Prostate gland (tissue), 2 donors: Measurements from ENCODE around the gene LY6G5C. TPM values are rescaled to one million over a fixed set of nuclear protein-coding genes. Genes with fewer than 3 reads are reported as not detected.

Experiments
- DNase-seq: peaks from one replicate; pipeline ENCODE4 v3.0.0-alpha.2; 2019; ENCODE audit warnings: low spot score
- H3K27ac ChIP-seq, 2 donors: fragments of 200-600 bp; sonication (generic); 2 replicates each; pipeline ENCODE4 v1.5.1; 2017 to 2019
- H3K27me3 ChIP-seq: fragments of 200-600 bp; sonication (generic); replicated peaks from 2 replicates; pipeline ENCODE4 v1.5.1; 2019; ENCODE audit not compliant: insufficient read depth
- H3K36me3 ChIP-seq, 2 donors: fragments of 200-600 bp; sonication (generic); 1 replicate in 1 of 2; 2 replicates in 1 of 2; pipeline versions ENCODE4 v1.5.1 to v1.8.1; 2017 to 2019
- H3K4me1 ChIP-seq: fragments of 200-600 bp; sonication (generic); replicated peaks from 2 replicates; pipeline ENCODE4 v1.5.1; 2019
- H3K4me3 ChIP-seq, 2 donors: fragments of 200-600 bp; sonication (generic); 2 replicates each; pipeline ENCODE4 v1.5.1; 2017 to 2019
- H3K9me3 ChIP-seq: fragments of 200-600 bp; sonication (generic); 2 replicates; pipeline ENCODE4 v1.5.1; 2017
- POLR2A ChIP-seq: fragments of 450-650 bp; IDR thresholded peaks from one replicate; pipeline ENCODE4 v1.6.1; 2016; ENCODE audit warnings: antibody characterized with exemption, mild to moderate bottlenecking
- POLR2AphosphoS5 ChIP-seq: sonication (generic); formaldehyde crosslinking; IDR thresholded peaks from one replicate; pipeline ENCODE4 v1.6.1; 2017; ENCODE audit warnings: antibody characterized with exemption
- WGBS: methylation state at CpG from one replicate; pipeline ENCODE4 v1.1.5; 2018; 5-methylcytosine and 5-hydroxymethylcytosine counted together
- intact Hi-C: fragments of 100-400 bp; cut with DNase I; formaldehyde crosslinking; loops from one replicate; pipeline ENCODE4 v1.14.2; 2022
- total RNA-seq, 2 donors: library from RNA; depleted of rRNA; stranded (reverse); fragments of >200 nt; gene quantifications; one replicate each; pipeline ENCODE4 v1.1.0, GENCODE V29; 2016
- TF ChIP-seq, protein P1 (sequence below), 4 experiments: fragments of 200-600 bp in 2 of 4; fragments of 450-650 bp in 2 of 4; sonication (generic) in 2 of 4; IDR thresholded peaks; 1 replicate in 3 of 4; 2 replicates in 1 of 4; pipeline ENCODE4 v1.5.1; 2016 to 2019; ENCODE audit warnings: antibody characterized with exemption in 4 of 4, mild to moderate bottlenecking in 2 of 4, moderate library complexity in 2 of 4

The LY6G5C gene, protein sequence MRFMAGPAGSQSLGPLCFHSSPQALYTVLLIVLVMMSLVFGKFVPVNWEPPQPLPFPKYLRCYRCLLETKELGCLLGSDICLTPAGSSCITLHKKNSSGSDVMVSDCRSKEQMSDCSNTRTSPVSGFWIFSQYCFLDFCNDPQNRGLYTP
- 1 to 10 TPM; 1.6 to 2.6 TPM for total RNA-seq

DNA sequence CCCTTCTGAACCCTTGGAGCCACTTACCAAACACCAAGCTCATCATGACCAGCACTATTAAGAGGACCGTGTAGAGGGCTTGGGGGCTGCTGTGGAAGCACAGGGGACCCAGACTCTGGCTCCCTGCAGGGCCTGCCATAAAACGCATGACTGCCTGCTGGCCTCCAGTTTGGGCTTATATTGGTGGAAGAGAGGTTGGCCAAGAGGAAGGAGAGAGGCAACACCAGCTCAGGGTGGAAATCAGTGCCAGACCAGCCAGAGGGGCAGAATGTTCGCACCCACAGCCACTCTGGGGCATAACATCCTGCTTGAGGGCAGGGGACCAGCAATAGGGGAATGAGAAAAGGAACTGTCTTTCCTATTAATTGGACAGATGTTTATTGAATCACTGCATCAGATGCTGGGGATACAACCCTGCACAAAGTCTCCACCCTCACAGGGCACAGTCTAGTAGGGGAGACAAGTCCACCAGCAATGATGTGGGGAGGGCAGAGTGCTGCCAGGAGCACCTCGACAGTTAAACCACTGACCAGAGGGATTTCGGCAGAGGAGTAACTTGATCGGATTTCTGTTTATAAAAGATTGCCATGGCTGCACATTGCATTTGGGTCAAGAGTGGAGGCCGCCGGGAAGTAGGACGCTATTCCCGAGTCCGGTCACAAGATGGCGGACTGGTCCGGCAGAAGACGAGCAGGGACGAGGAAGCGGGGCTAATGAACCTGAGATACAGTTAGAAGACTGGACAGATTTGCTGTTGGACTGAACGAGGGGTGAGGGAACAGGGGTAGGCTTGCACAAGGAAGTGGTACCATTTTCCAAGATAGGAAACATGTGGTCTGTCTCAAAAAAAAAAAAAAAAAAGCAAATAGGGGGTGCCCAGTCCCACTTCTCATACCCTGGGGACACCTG is at the start of gene LY6G5C:
Gene LY6G5C, minus strand, starts transcription at position 842 of the 909 bp plus-strand sequence. Its CDS starts 694 bp downstream, at position 148.
- H3K4me3 ChIP-seq = peak within 1 kb of the TSS; percentile 36 to 46
- H3K27me3 ChIP-seq = no peaks in the 10 kb centered on the region
- no peaks in the 10 kb centered on the region for H3K36me3 ChIP-seq
- intact Hi-C loops = loop anchor here (5.0 kb wide), 4 partner anchors 47 to 267 kb away; partner anchors contain the start of genes CFB and DDAH2
- no peaks in the 10 kb centered on the region for H3K9me3 ChIP-seq
- DNase-seq = peak; percentile 87
- H3K4me1 ChIP-seq = peaks cover 4% of the 10 kb centered on the region
- no peak for TF ChIP-seq POLR2A
- TF ChIP-seq POLR2AphosphoS5 = peak; percentile 88
- TF ChIP-seq, protein P1, sequence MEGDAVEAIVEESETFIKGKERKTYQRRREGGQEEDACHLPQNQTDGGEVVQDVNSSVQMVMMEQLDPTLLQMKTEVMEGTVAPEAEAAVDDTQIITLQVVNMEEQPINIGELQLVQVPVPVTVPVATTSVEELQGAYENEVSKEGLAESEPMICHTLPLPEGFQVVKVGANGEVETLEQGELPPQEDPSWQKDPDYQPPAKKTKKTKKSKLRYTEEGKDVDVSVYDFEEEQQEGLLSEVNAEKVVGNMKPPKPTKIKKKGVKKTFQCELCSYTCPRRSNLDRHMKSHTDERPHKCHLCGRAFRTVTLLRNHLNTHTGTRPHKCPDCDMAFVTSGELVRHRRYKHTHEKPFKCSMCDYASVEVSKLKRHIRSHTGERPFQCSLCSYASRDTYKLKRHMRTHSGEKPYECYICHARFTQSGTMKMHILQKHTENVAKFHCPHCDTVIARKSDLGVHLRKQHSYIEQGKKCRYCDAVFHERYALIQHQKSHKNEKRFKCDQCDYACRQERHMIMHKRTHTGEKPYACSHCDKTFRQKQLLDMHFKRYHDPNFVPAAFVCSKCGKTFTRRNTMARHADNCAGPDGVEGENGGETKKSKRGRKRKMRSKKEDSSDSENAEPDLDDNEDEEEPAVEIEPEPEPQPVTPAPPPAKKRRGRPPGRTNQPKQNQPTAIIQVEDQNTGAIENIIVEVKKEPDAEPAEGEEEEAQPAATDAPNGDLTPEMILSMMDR (IDR thresholded peaks at IDR 0.05) = peak; percentile 63 to 94 (median 79)
- 11% methylated on average over 17 of the region's 17 CpGs for WGBS
- peak within 1 kb of the TSS; percentile 95 for H3K27ac ChIP-seq

DNA sequence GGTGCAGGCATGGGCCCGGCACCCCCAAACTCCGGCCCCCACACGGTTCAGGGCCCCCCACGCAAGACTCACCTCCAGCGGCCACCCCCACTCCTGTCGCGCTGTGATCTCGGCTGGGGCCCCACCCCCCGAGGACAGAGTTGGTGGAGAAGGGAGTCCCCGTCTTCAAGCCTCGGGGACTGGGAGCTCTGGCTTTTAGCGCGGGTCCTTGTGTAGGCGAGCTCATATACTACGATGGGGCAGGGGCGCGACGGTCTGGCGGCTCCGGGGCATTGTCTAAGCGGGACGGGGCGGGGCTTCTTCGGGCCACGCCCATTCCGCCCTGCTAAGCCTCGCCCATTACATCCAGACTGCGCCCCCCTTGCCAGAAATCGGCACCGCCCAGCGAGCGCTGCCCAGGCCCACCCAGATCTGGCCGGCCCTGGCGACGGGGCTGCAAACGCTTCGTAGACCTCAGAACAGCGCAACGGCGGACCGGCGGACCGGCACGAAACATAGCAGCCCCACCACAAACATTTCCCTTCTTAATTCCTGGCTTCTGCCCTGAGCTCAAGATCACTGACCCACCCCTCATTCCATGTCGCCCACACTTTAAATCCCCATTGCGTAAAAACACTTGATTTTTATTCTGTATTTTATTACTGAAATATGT is 49.2 kb upstream of the LY6G5C start:
- TF ChIP-seq, protein P1 (IDR thresholded peaks at IDR 0.05) = peak in 1 of 4 experiments; percentile 18
- TF ChIP-seq POLR2A = peak; percentile 69
- TF ChIP-seq POLR2AphosphoS5 = peak; percentile 68
- Histone ChIP-seq H3K36me3 (peaks cover 4 to 14% of the 10 kb centered on the region in 2 donors), H3K4me1 (peaks cover 10% of the 10 kb centered on the region), H3K4me3 (peak overlapping the region; percentile 83 to 88), H3K27ac (peak overlapping the region; percentile 98 to 99), H3K9me3 (no peaks in the 10 kb centered on the region), H3K27me3 (no peaks in the 10 kb centered on the region)
- WGBS = 1% methylated on average over 46 of the region's 46 CpGs
- DNase-seq = peak; percentile 82
- intact Hi-C loops = loop anchor here (2.0 to 5.0 kb wide), 3 partner anchors 27 to 167 kb away; partner anchors contain the start of genes ABHD16A, EHMT2 and LY6G5C

DNA sequence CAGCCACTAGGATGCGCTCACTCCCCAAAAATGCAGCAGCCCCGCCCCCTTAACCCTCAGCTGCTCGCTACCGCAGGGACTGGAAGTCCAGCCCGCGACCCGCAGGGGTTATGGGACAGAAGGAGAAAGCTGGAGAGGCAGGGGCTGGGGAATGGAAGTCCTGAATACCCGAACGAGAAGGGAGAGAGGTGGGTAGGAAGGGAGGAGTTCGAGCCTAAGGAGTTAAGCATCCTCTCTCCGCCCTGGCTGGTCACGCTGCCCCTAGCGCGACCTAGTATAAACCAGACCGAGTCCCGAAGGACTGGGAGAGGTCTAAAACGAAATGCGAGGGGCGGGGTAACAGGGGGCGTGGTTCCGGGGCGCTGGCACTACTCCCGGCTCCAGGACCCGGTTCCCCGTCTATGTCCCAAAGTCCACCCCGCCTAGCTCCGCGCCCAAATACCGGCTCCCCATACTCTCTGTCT is 48.7 kb upstream of the LY6G5C start:
- intact Hi-C loops = loop anchor here (2.0 to 5.0 kb wide), 3 partner anchors 27 to 168 kb away; partner anchors contain the start of genes ABHD16A, EHMT2 and LY6G5C
- peaks cover 4 to 14% of the 10 kb centered on the region in 2 donors for H3K36me3 ChIP-seq
- no peaks in the 10 kb centered on the region for H3K9me3 ChIP-seq
- H3K4me3 ChIP-seq = peak overlapping the region; percentile 83 to 88
- H3K27me3 ChIP-seq = no peaks in the 10 kb centered on the region
- TF ChIP-seq POLR2A (peak; percentile 70), POLR2AphosphoS5 (peak; percentile 81)
- TF ChIP-seq, protein P1 (IDR thresholded peaks at IDR 0.05) = peak in 3 of 4 experiments; percentile 68 to 82 (median 77)
- peaks cover 10% of the 10 kb centered on the region for H3K4me1 ChIP-seq
- DNase-seq = peak; percentile 88
- under 1% methylated on average over 29 of the region's 29 CpGs for WGBS
- H3K27ac ChIP-seq = peak overlapping the region; percentile 98 to 99

DNA sequence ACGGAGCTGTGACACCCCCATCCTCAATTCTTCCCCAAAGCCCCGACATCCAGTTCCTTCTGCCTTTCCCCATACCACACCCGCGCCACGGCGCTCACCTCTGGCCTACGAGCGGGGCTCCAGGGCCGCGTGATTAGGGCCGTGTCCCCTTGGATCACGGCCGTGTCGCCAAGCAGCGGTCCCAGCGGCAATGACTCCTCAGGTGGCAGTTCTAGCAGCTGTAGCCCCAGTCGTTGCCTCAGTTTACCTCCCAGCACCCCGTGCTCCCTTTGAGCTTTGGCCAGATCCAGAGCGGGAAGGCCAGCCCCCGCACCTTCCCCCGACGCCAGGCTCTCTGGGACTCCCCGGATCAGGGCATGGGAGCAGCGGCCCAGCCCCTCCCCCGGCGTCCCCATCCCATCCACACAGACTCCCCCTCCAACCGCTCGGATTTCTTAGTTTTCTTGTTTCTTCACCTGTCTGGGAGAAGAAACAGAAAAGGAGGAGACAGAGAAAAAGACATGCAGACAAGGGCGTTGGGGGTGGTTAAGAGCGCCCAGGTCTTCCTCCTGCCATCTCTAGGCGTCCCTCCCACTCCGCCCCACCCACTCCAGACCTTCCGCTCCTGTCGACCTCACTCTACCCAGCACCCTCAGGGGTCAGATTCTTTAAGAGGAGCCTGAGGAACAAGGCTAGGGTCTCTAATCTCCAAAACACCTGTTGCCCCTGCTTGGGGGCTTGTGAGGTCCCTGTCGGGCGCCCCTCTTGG is 48.1 kb upstream of the LY6G5C start, which contains the start of gene DDAH2:
Gene DDAH2, minus strand, starts transcription at position 533 of the 748 bp plus-strand sequence. Its CDS starts 138 bp downstream, at position 395.
- Histone ChIP-seq H3K27me3 (no peaks in the 10 kb centered on the region), H3K4me3 (peak within 1 kb of the TSS; percentile 83 to 88), H3K27ac (peak within 1 kb of the TSS; percentile 98 to 99), H3K36me3 (peaks cover 4 to 14% of the 10 kb centered on the region in 2 donors), H3K4me1 (peaks cover 7% of the 10 kb centered on the region), H3K9me3 (no peaks in the 10 kb centered on the region)
- DNase-seq = no peak
- no peak for TF ChIP-seq POLR2A
- TF ChIP-seq, protein P1 (IDR thresholded peaks at IDR 0.05) = peak in 1 of 4 experiments; percentile 48
- 6% methylated on average over 36 of the region's 36 CpGs for WGBS
- intact Hi-C loops = loop anchor here (2.0 to 5.0 kb wide), 3 partner anchors 26 to 168 kb away; partner anchors contain the start of genes ABHD16A, EHMT2 and LY6G5C
